GM18519 (cell line): ENCODE data around the gene LZTS3.

ENCODE experiments used
- ATAC-seq: cut with Tn5 transposase; IDR thresholded peaks from one replicate; pipeline ENCODE4 v1.9.1; 2021; ENCODE audit warnings: mild to moderate bottlenecking, moderate library complexity; ENCODE audit not compliant: unreplicated experiment, low FRiP score

LZTS3 gene

GRCh38 chr20:3116341-3116740 is 57.0 kb downstream of the LZTS3 start:
- ATAC-seq = no peak

- ATAC-seq = no peak
Observed at GRCh38 chr20:3115190-3116107, 57.9 kb downstream of the LZTS3 start.
